ENCODE measurements around the gene ST7. TPM values are rescaled to one million over a fixed set of nuclear protein-coding genes. Genes with fewer than 3 reads are reported as not detected.
"Not testable (repeated sequence)": the region's sequence is repeated elsewhere in the genome, so short reads cannot be mapped to it uniquely, and the experiment has no call there.

The ST7 gene
- total and polyA plus RNA-seq, 2 of the 13 experiments (the other 11 are each of a cell fraction or from before 2014, with no cell fraction given), result 17.3 to 23.5 TPM

DNA sequence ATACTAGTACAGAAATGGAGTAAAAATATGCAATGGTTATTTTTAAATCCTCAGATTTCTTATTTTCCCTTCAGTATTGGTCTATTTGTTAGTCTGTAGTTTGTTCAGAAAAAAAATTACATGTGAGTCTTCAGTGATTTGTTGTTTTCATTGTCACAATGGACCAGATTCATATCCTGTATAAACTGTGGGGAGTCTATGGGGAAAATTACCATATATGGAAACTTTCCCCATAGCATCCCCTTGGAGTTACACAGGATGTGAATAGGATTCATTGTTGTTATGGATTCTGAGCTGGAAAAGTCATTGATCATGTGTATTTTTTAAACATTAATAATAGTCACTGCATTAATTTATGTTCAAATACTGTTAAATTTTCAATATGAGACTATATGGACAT, 72.6 kb downstream of the ST7 start:
- Histone ChIP-seq H3K9ac (ENCODE audit: insufficient read depth, low read depth, low read length) (no peak overlapping the region), H3K79me2 (ENCODE audit: insufficient read depth, low read length) (peaks cover 2% of the 10 kb centered on the region), H3K4me1 (ENCODE audit: insufficient read depth, low read length) (no peaks in the 10 kb centered on the region), H2AFZ (ENCODE audit: low read length) (no peak overlapping the region), H3K9me3 (ENCODE audit: low read length) (no peaks in the 10 kb centered on the region), H4K20me1 (ENCODE audit: insufficient read depth, low read length) (no peaks in the 10 kb centered on the region), H3K4me3 (replicated peaks in 1 of 3; ENCODE audit: insufficient read depth in 1 of 3, low read depth in 2 of 3, low read length in 3 of 3) (no peak overlapping the region), H3K27ac (ENCODE audit: extremely low read length, insufficient read depth, low read length) (no peak overlapping the region), H3K36me3 (replicated peaks in 1 of 2; ENCODE audit: control insufficient read depth in 1 of 2, insufficient read depth in 2 of 2, low read length in 2 of 2) (no peaks in the 10 kb centered on the region), H3K27me3 (ENCODE audit: control insufficient read depth in 1 of 2, insufficient read depth in 2 of 2, low read length in 2 of 2) (no peaks in the 10 kb centered on the region), H3K4me2 (ENCODE audit: low read depth, low read length) (no peak overlapping the region)
- CTCF ChIA-PET (ENCODE audit: low intra/inter-chr PET ratio, low total read pairs), result no interaction called here
- BruUV-seq (replicated peaks), result no TSS peak
- no peak for DNase-seq (ENCODE audit: low spot score)
- intact Hi-C loops (cut with micrococcal nuclease; ENCODE audit: unreplicated experiment) (no loop called here), in situ Hi-C loops (cut with HindIII; ENCODE audit: extremely low pct_ligation_motif_present, low pct_unique_long_range_greater_than_20kb) (no loop called here)
- TF ChIP-seq KLF11 (CRISPR knock-in tag; IDR thresholded peaks at IDR 0.05) (no peak), MED8 (CRISPR knock-in tag; IDR thresholded peaks at IDR 0.05; ENCODE audit: insufficient replicate concordance) (no peak), ZNF672 (CRISPR knock-in tag; IDR thresholded peaks at IDR 0.05) (no peak), ZNF713 (CRISPR knock-in tag; IDR thresholded peaks at IDR 0.05) (no peak), ZNF629 (CRISPR knock-in tag; conservative IDR thresholded peaks at IDR 0.05) (no peak), KDM5B (CRISPR knock-in tag; IDR thresholded peaks at IDR 0.05; ENCODE audit: borderline replicate concordance) (no peak), ZNF781 (CRISPR knock-in tag; IDR thresholded peaks at IDR 0.05; ENCODE audit: borderline replicate concordance, not compliant biosample characterization) (no peak), PAX8 (CRISPR knock-in tag; IDR thresholded peaks at IDR 0.05; ENCODE audit: borderline replicate concordance) (no peak), ZNF234 (CRISPR knock-in tag; conservative IDR thresholded peaks at IDR 0.05) (no peak), MXD4 (CRISPR knock-in tag; IDR thresholded peaks at IDR 0.05) (no peak), REPIN1 (CRISPR knock-in tag; IDR thresholded peaks at IDR 0.05; ENCODE audit: borderline replicate concordance, low read depth) (no peak)
- POLR2A ChIA-PET, result no interaction called here
- no peak for FAIRE-seq
- no peak for ATAC-seq

DNA sequence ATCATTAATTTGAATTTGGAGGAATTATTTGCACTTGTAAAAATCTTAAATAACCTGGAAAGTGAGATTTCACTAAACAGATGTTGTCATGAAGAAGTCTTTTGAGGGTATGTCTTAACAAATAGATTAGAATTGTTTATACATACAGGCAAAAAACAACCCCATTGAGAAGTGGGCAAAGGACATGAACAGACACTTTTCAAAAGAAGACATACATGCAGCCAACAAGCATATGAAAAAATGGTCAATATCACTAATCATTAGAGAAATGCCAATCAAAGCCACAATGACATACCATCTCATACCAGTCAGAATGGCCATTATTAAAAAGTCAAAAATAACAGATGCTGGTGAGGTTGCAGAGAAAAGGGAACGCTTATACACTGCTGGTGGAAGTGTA, 77.0 kb downstream of the ST7 start:
- POLR2A ChIA-PET; DNase-seq (ENCODE audit: low spot score); intact Hi-C loops (cut with micrococcal nuclease; ENCODE audit: unreplicated experiment); H4K20me1 ChIP-seq (ENCODE audit: insufficient read depth, low read length); H3K4me1 ChIP-seq (ENCODE audit: insufficient read depth, low read length); FAIRE-seq; H3K4me3 ChIP-seq (replicated peaks in 1 of 3; ENCODE audit: insufficient read depth in 1 of 3, low read depth in 2 of 3, low read length in 3 of 3); H2AFZ ChIP-seq (ENCODE audit: low read length); in situ Hi-C loops (cut with HindIII; ENCODE audit: extremely low pct_ligation_motif_present, low pct_unique_long_range_greater_than_20kb); H3K79me2 ChIP-seq (ENCODE audit: insufficient read depth, low read length); ATAC-seq; H3K9ac ChIP-seq (ENCODE audit: insufficient read depth, low read depth, low read length); CTCF ChIA-PET (ENCODE audit: low intra/inter-chr PET ratio, low total read pairs); H3K27me3 ChIP-seq (ENCODE audit: control insufficient read depth in 1 of 2, insufficient read depth in 2 of 2, low read length in 2 of 2); H3K9me3 ChIP-seq (ENCODE audit: low read length); H3K36me3 ChIP-seq (replicated peaks in 1 of 2; ENCODE audit: control insufficient read depth in 1 of 2, insufficient read depth in 2 of 2, low read length in 2 of 2); H3K4me2 ChIP-seq (ENCODE audit: low read depth, low read length); BruUV-seq (replicated peaks); H3K27ac ChIP-seq (ENCODE audit: extremely low read length, insufficient read depth, low read length): not testable (repeated sequence)
- 100% methylated on average over 1 of the region's 1 CpG for WGBS (ENCODE audit: low lambda C conversion rate)

DNA sequence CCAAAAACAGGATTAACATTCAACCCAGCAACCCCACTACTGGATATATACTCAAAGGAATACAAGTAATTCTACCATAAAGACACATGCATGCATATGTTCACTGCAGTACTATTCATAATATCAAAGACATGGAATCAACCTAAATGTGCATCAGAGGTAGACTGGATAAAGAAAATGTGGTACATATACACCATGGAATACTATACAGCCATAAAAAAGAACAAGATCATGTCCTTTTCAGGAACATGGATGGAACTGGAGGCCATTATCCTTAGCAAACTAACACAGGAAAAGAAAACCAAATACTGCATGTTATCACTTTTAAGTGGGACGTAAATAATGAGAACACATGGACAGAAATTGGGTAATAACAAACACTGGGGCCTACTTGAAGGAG, 77.5 kb downstream of the ST7 start:
- H3K36me3 ChIP-seq (replicated peaks in 1 of 2; ENCODE audit: control insufficient read depth in 1 of 2, insufficient read depth in 2 of 2, low read length in 2 of 2); H3K79me2 ChIP-seq (ENCODE audit: insufficient read depth, low read length); POLR2A ChIA-PET; CTCF ChIA-PET (ENCODE audit: low intra/inter-chr PET ratio, low total read pairs); H3K9me3 ChIP-seq (ENCODE audit: low read length); H3K27me3 ChIP-seq (ENCODE audit: control insufficient read depth in 1 of 2, insufficient read depth in 2 of 2, low read length in 2 of 2); DNase-seq (ENCODE audit: low spot score); FAIRE-seq; H2AFZ ChIP-seq (ENCODE audit: low read length); H3K4me2 ChIP-seq (ENCODE audit: low read depth, low read length); ATAC-seq; H3K4me1 ChIP-seq (ENCODE audit: insufficient read depth, low read length); H3K4me3 ChIP-seq (replicated peaks in 1 of 3; ENCODE audit: insufficient read depth in 1 of 3, low read depth in 2 of 3, low read length in 3 of 3); H3K9ac ChIP-seq (ENCODE audit: insufficient read depth, low read depth, low read length); H4K20me1 ChIP-seq (ENCODE audit: insufficient read depth, low read length); BruUV-seq (replicated peaks); H3K27ac ChIP-seq (ENCODE audit: extremely low read length, insufficient read depth, low read length); intact Hi-C loops (cut with micrococcal nuclease; ENCODE audit: unreplicated experiment); in situ Hi-C loops (cut with HindIII; ENCODE audit: extremely low pct_ligation_motif_present, low pct_unique_long_range_greater_than_20kb): not testable (repeated sequence)
- WGBS (ENCODE audit: low lambda C conversion rate), result 0% methylated on average over 1 of the region's 1 CpG
